K562 (cell line): ENCODE results near the gene CLPSL1. TPM values are rescaled to one million over a fixed set of nuclear protein-coding genes. Genes with fewer than 3 reads are reported as not detected.

Source experiments
- AFF1 ChIP-seq, 2 experiments: fragments of 450-650 bp; IDR thresholded peaks; 2 replicates each; pipeline ENCODE4 v1.6.1; 2018; ENCODE audit warnings: mild to moderate bottlenecking in 2 of 2, low read depth in 1 of 2; ENCODE audit not compliant: partially characterized antibody in 2 of 2
- E2F4 ChIP-seq: sonication (generic); formaldehyde crosslinking; IDR thresholded peaks from 2 replicates; pipeline ENCODE4 v1.8.0; 2022; ENCODE audit warnings: mild to moderate bottlenecking, low read depth, missing genetic modification reagents
- ETS1 ChIP-seq: conservative IDR thresholded peaks from 2 replicates; pipeline ENCODE4 v1.6.1; 2011; ENCODE audit warnings: low read depth, mild to moderate bottlenecking, low read length; ENCODE audit not compliant: control insufficient read depth
- FOXP4 ChIP-seq: sonication (generic); formaldehyde crosslinking; IDR thresholded peaks from 2 replicates; pipeline ENCODE4 v1.8.0; 2022; ENCODE audit warnings: mild to moderate bottlenecking, missing genetic modification reagents, borderline replicate concordance
- FUS ChIP-seq: fragments of 200-400 bp; formaldehyde crosslinking; optimal IDR thresholded peaks from 2 replicates; pipeline ENCODE3; 2017; ENCODE audit warnings: low read depth, low read length
- MCM2 ChIP-seq: fragments of 450-650 bp; IDR thresholded peaks from 2 replicates; pipeline ENCODE4 v1.6.1; 2017; ENCODE audit warnings: low read depth, mild to moderate bottlenecking
- NFIC ChIP-seq: fragments of 450-650 bp; IDR thresholded peaks from 2 replicates; pipeline ENCODE4 v1.6.1; 2017; ENCODE audit warnings: mild to moderate bottlenecking, inconsistent platforms
- RREB1 ChIP-seq: fragments of 250-450 bp; sonication (Bioruptor Pico); IDR thresholded peaks from 2 replicates; pipeline ENCODE4 v1.4.0; 2020
- ZNF766 ChIP-seq: fragments of 200-800 bp; sonication (Bioruptor generic); conservative IDR thresholded peaks from 2 replicates; pipeline ENCODE4 v1.6.1; 2016; ENCODE audit warnings: missing genetic modification characterization, missing compliant biosample characterization
- polyA plus RNA-seq, 8 experiments: library from polyadenylated mRNA; depleted of rRNA in 4 of 8; stranded (reverse) in 5 of 8; unstranded in 3 of 8; fragments of >200 nt; fragmentation: Nextera tagmentation in 2 of 8; fragmentation: Illumina TruSeq in 1 of 8; extraction: Ambion mirVana in 2 of 8; extraction: Trizol in 1 of 8; gene quantifications; 2 replicates each; pipeline versions ENCODE4 v1.2.1 to v1.2.3, GENCODE V29; 2011 to 2014; ENCODE audit warnings: inconsistent platforms in 1 of 8, missing spikeins in 1 of 8
- total RNA-seq, 7 experiments: library from RNA; depleted of rRNA in 6 of 7; stranded (reverse); fragments of >200 nt in 6 of 7; fragmentation: Illumina TruSeq in 2 of 7; extraction: Trizol in 2 of 7; gene quantifications; 2 replicates each; pipeline versions ENCODE4 v1.2.1 to v1.2.3, GENCODE V29; 2011 to 2021; ENCODE audit warnings: low replicate concordance in 1 of 7

CLPSL1 gene
- total and polyA plus RNA-seq, 9 of the 15 experiments (the other 6 are each of a cell fraction or from before 2014, with no cell fraction given), result not detected

GRCh38 chr6:35804996-35805736 lies 24.3 kb downstream of the CLPSL1 start, which contains the start of gene LHFPL5 (continued):
- TF ChIP-seq E2F4 (CRISPR knock-in tag), result peak; percentile 79; the same call in 1 of the 2 replicates
- peak; percentile 88 for TF ChIP-seq ZNF766 (CRISPR knock-in tag)
- TF ChIP-seq AFF1 (IDR thresholded peaks at IDR 0.05; ENCODE audit: low read depth in 1 of 2, partially characterized antibody in 2 of 2), result peak in 1 of 2 experiments; percentile 90
- TF ChIP-seq RREB1 (CRISPR knock-in tag), result no peak
- TF ChIP-seq FOXP4, result peak; percentile 82
- TF ChIP-seq FUS, result no peak
- TF ChIP-seq MCM2, result no peak
- peak; percentile 66; the same call in 1 of the 2 replicates for TF ChIP-seq ETS1
- TF ChIP-seq NFIC, result no peak
